GM23338 (cell line): ENCODE measurements around the gene EPHA5. TPM values are rescaled to one million over a fixed set of nuclear protein-coding genes. Genes with fewer than 3 reads are reported as not detected.

Source experiments
- ATAC-seq: fragments of 200-7000 bp; cut with Tn5 transposase; 3 replicates; pipeline ENCODE4 v1.9.1; 2020
- DNase-seq: peaks from one replicate; pipeline ENCODE4 v3.0.0-alpha.2; 2015; ENCODE audit warnings: low spot score
- H2AFZ ChIP-seq: fragments of 200-600 bp; sonication (generic); 2 replicates; pipeline ENCODE4 v1.8.0; 2016; ENCODE audit warnings: antibody characterized with exemption, mild to moderate bottlenecking, moderate library complexity
- H3F3A ChIP-seq: fragments of 200-600 bp; sonication (generic); replicated peaks from 2 replicates; pipeline ENCODE4 v1.8.0; 2017; ENCODE audit warnings: antibody characterized with exemption, mixed run types, low read depth
- H3K27ac ChIP-seq: fragments of 200-600 bp; sonication (generic); 2 replicates; pipeline ENCODE4 v1.6.1; 2016; ENCODE audit warnings: low read depth
- H3K27me3 ChIP-seq: fragments of 200-600 bp; sonication (generic); 2 replicates; pipeline ENCODE4 v1.8.0; 2016; ENCODE audit warnings: mild to moderate bottlenecking, mixed run types, moderate library complexity; ENCODE audit not compliant: insufficient read depth
- H3K36me3 ChIP-seq: fragments of 200-600 bp; sonication (generic); 2 replicates; pipeline ENCODE4 v1.8.0; 2016; ENCODE audit warnings: mild to moderate bottlenecking; ENCODE audit not compliant: insufficient read depth
- H3K4me1 ChIP-seq: fragments of 200-600 bp; sonication (generic); 2 replicates; pipeline ENCODE4 v1.8.0; 2016; ENCODE audit warnings: mild to moderate bottlenecking, moderate library complexity; ENCODE audit not compliant: insufficient read depth
- H3K4me2 ChIP-seq: fragments of 200-600 bp; sonication (generic); 2 replicates; pipeline ENCODE4 v1.7.1; 2017; ENCODE audit warnings: mixed run types
- H3K4me3 ChIP-seq: fragments of 200-600 bp; sonication (generic); 2 replicates; pipeline ENCODE4 v1.6.1; 2016; ENCODE audit warnings: mixed run types
- H3K79me2 ChIP-seq: fragments of 200-600 bp; sonication (generic); replicated peaks from 2 replicates; pipeline ENCODE4 v1.8.0; 2017; ENCODE audit warnings: mild to moderate bottlenecking; ENCODE audit not compliant: insufficient read depth
- H3K9me2 ChIP-seq: fragments of 200-600 bp; sonication (generic); 2 replicates; pipeline ENCODE4 v1.8.0; 2017; ENCODE audit not compliant: insufficient read depth
- H4K20me1 ChIP-seq: fragments of 200-600 bp; sonication (generic); replicated peaks from 2 replicates; pipeline ENCODE4 v1.8.0; 2017; ENCODE audit warnings: mild to moderate bottlenecking; ENCODE audit not compliant: insufficient read depth
- H3K27ac Mint-ChIP-seq: 2 replicates; pipeline ENCODE4 v1.8.0; 2020; ENCODE audit warnings: inconsistent platforms, mild to moderate bottlenecking, moderate library complexity, mixed read lengths
- H3K27me3 Mint-ChIP-seq: 3 replicates; pipeline ENCODE4 v1.8.0; 2022; ENCODE audit warnings: low read depth, mild to moderate bottlenecking, moderate library complexity, mixed read lengths, inconsistent platforms; ENCODE audit not compliant: insufficient read depth, poor library complexity
- H3K36me3 Mint-ChIP-seq: 3 replicates; pipeline ENCODE4 v1.8.0; 2021; ENCODE audit warnings: low read depth, mild to moderate bottlenecking, inconsistent platforms, moderate library complexity, mixed read lengths
- H3K4me1 Mint-ChIP-seq: 3 replicates; pipeline ENCODE4 v1.8.0; 2020; ENCODE audit warnings: mild to moderate bottlenecking, inconsistent platforms, mixed read lengths
- H3K4me3 Mint-ChIP-seq: 3 replicates; pipeline ENCODE4 v1.8.0; 2021; ENCODE audit warnings: moderate library complexity, mild to moderate bottlenecking, inconsistent platforms, mixed read lengths
- H3K9me3 Mint-ChIP-seq: 3 replicates; pipeline ENCODE4 v1.8.0; 2020; ENCODE audit warnings: moderate library complexity, mild to moderate bottlenecking, inconsistent platforms, mixed read lengths
- CREB1 ChIP-seq: fragments of 250-450 bp; sonication (Bioruptor Pico); IDR thresholded peaks from 2 replicates; pipeline ENCODE4 v1.5.0; 2020; ENCODE audit warnings: low read depth, mild to moderate bottlenecking, moderate library complexity
- CTCF ChIP-seq, 2 experiments: fragments of 200-600 bp in 1 of 2; sonication (generic) in 1 of 2; conservative IDR thresholded peaks; 2 replicates each; pipeline versions ENCODE4 v1.5.1 to v1.6.1; 2016 to 2017; ENCODE audit warnings: antibody characterized with exemption in 2 of 2, low read depth in 2 of 2, mild to moderate bottlenecking in 2 of 2, moderate library complexity in 1 of 2
- ETS1 ChIP-seq: IDR thresholded peaks from 2 replicates; pipeline ENCODE4 v1.6.1; 2016; ENCODE audit warnings: antibody characterized with exemption
- EZH2 ChIP-seq: fragments of 200-600 bp; sonication (generic); IDR thresholded peaks from one replicate; pipeline ENCODE4 v1.8.0; 2017; ENCODE audit warnings: antibody characterized with exemption, mild to moderate bottlenecking, low read depth; ENCODE audit not compliant: unreplicated experiment
- EZH2phosphoT487 ChIP-seq: fragments of 200-600 bp; sonication (generic); IDR thresholded peaks from one replicate; pipeline ENCODE4 v1.8.1; 2018; ENCODE audit warnings: antibody characterized with exemption; ENCODE audit not compliant: unreplicated experiment
- JUNB ChIP-seq: IDR thresholded peaks from one replicate; pipeline ENCODE4 v1.6.1; 2016; ENCODE audit warnings: antibody characterized with exemption; ENCODE audit not compliant: unreplicated experiment
- NANOG ChIP-seq: IDR thresholded peaks from 2 replicates; pipeline ENCODE4 v1.6.1; 2016; ENCODE audit warnings: antibody characterized with exemption, borderline replicate concordance
- POLR2AphosphoS5 ChIP-seq: IDR thresholded peaks from 2 replicates; pipeline ENCODE4 v1.6.1; 2016; ENCODE audit warnings: antibody characterized with exemption, low read depth
- REST ChIP-seq: IDR thresholded peaks from one replicate; pipeline ENCODE4 v1.6.1; 2018; ENCODE audit warnings: antibody characterized with exemption; ENCODE audit not compliant: unreplicated experiment
- STAT1 ChIP-seq: IDR thresholded peaks from one replicate; pipeline ENCODE4 v1.6.1; 2016; ENCODE audit warnings: antibody characterized with exemption; ENCODE audit not compliant: unreplicated experiment
- ZNF114 ChIP-seq: fragments of 250-450 bp; sonication (Bioruptor Pico); IDR thresholded peaks from 2 replicates; pipeline ENCODE4 v1.5.0; 2020; ENCODE audit warnings: mild to moderate bottlenecking, moderate library complexity
- ZNF331 ChIP-seq: fragments of 250-450 bp; sonication (Bioruptor Pico); IDR thresholded peaks from 2 replicates; pipeline ENCODE4 v1.5.0; 2020; ENCODE audit warnings: low read depth, mild to moderate bottlenecking, moderate library complexity
- ZNF462 ChIP-seq: fragments of 250-450 bp; sonication (Bioruptor Pico); IDR thresholded peaks from 2 replicates; pipeline ENCODE4 v1.5.0; 2020; ENCODE audit warnings: mild to moderate bottlenecking, moderate library complexity
- polyA plus RNA-seq: library from polyadenylated mRNA; unstranded; fragments of >200 nt; fragmentation: Nextera tagmentation; extraction: Ambion mirVana; gene quantifications from 2 replicates; pipeline ENCODE4 v1.2.1, GENCODE V29; 2016
- total RNA-seq: library from RNA; depleted of rRNA; stranded (reverse); fragments of >200 nt; shearing (Covaris generic); gene quantifications from 2 replicates; pipeline ENCODE4 v1.2.3, GENCODE V29; 2014

Gene EPHA5
- total and polyA plus RNA-seq, 2 experiments from 2014 or later = 0.05 to 0.24 TPM

- no peak overlapping the region for H2AFZ ChIP-seq
- Mint-ChIP-seq H3K27ac (peak overlapping the region; percentile 64; the same call in 1 of the 2 replicates), H3K27me3 (no peaks in the 10 kb centered on the region), H3K36me3 (no peaks in the 10 kb centered on the region), H3K9me3 (no peaks in the 10 kb centered on the region), H3K4me1 (peaks cover 17% of the 10 kb centered on the region; the same call in 2 of the 3 replicates), H3K4me3 (no peak overlapping the region)
- H3K9me2 ChIP-seq = no peaks in the 10 kb centered on the region
- TF ChIP-seq ETS1 (no peak), CTCF (conservative IDR thresholded peaks at IDR 0.05; ENCODE audit: low read depth in 2 of 2) (no peak), EZH2 (no peak), EZH2phosphoT487 (no peak), NANOG (no peak), CREB1 (CRISPR knock-in tag) (no peak), REST (no peak), ZNF331 (CRISPR knock-in tag) (no peak), ZNF114 (CRISPR knock-in tag) (no peak), POLR2AphosphoS5 (no peak), STAT1 (no peak), ZNF462 (CRISPR knock-in tag) (no peak), JUNB (no peak)
- ATAC-seq (no peak), DNase-seq (no peak)
- H3K36me3 ChIP-seq = no peaks in the 10 kb centered on the region
- H3K4me3 ChIP-seq = no peak overlapping the region
- H3K79me2 ChIP-seq = no peaks in the 10 kb centered on the region
- no peaks in the 10 kb centered on the region for H3K27me3 ChIP-seq
- H4K20me1 ChIP-seq = no peaks in the 10 kb centered on the region
- no peak overlapping the region for H3K4me2 ChIP-seq
- no peak overlapping the region for H3K27ac ChIP-seq
- no peaks in the 10 kb centered on the region for H3K4me1 ChIP-seq
- H3F3A ChIP-seq = no peaks in the 10 kb centered on the region
Measured at GRCh38 chr4:65566473-65566872, 103.8 kb downstream of the EPHA5 start.
